Heart left ventricle (tissue), 16 donors: Measurements from ENCODE around the gene TTC17. TPM values are rescaled to one million over a fixed set of nuclear protein-coding genes. Genes with fewer than 3 reads are reported as not detected.
A peak's percentile ranks its signal among the peaks of the same experiment; 100 is the strongest.

Source experiments
- ATAC-seq, 4 donors: fragments of 200-7000 bp; cut with Tn5 transposase; one replicate each; pipeline ENCODE4 v1.9.1; 2020 to 2022; ENCODE audit warnings: moderate library complexity in 4 of 4, mild to moderate bottlenecking in 3 of 4, moderate number of reproducible peaks in 1 of 4
- DNase-seq, 5 donors: peaks; one replicate each; pipeline ENCODE4 v3.0.0-alpha.2; 2020
- H3K27ac ChIP-seq, 12 donors: fragments of 200-600 bp; sonication (generic) in 4 of 12; one replicate each; pipeline versions ENCODE4 v1.5.0 to v1.8.0; 2016 to 2022; ENCODE audit warnings: mild to moderate bottlenecking in 2 of 12
- H3K27me3 ChIP-seq, 9 donors: fragments of 200-600 bp; sonication (generic) in 2 of 9; one replicate each; pipeline versions ENCODE4 v1.5.1 to v1.8.0; 2016 to 2022; ENCODE audit warnings: mild to moderate bottlenecking in 3 of 9
- H3K36me3 ChIP-seq, 9 donors: fragments of 200-600 bp; sonication (generic) in 2 of 9; one replicate each; pipeline versions ENCODE4 v1.5.0 to v1.8.0; 2018 to 2022; ENCODE audit warnings: mild to moderate bottlenecking in 2 of 9
- H3K4me1 ChIP-seq, 12 donors: fragments of 200-600 bp; sonication (generic) in 4 of 12; one replicate each; pipeline versions ENCODE4 v1.5.0 to v1.8.0; 2016 to 2022; ENCODE audit warnings: mild to moderate bottlenecking in 3 of 12
- H3K4me3 ChIP-seq, 12 donors: fragments of 200-600 bp; sonication (generic) in 4 of 12; one replicate each; pipeline versions ENCODE4 v1.5.0 to v1.8.0; 2017 to 2022; ENCODE audit warnings: mild to moderate bottlenecking in 9 of 12, moderate library complexity in 4 of 12
- H3K9me3 ChIP-seq, 12 donors: fragments of 200-600 bp; sonication (generic) in 4 of 12; one replicate each; pipeline versions ENCODE4 v1.5.0 to v1.8.0; 2016 to 2022; ENCODE audit warnings: mild to moderate bottlenecking in 1 of 12
- CTCF ChIP-seq, 12 donors: fragments of 200-600 bp; sonication (generic) in 4 of 12; IDR thresholded peaks; one replicate each; pipeline versions ENCODE4 v1.5.0 to v1.8.0; 2018 to 2022; ENCODE audit warnings: antibody characterized with exemption in 12 of 12, mild to moderate bottlenecking in 5 of 12
- POLR2A ChIP-seq, 2 donors: fragments of 450-650 bp; IDR thresholded peaks; one replicate each; pipeline ENCODE4 v1.6.1; 2017; ENCODE audit warnings: antibody characterized with exemption in 2 of 2, mild to moderate bottlenecking in 2 of 2, moderate library complexity in 2 of 2
- WGBS, 4 donors: extraction: QIAGEN DNeasy Blood & Tissue Kit in 2 of 4; methylation state at CpG; one replicate each; pipeline versions ENCODE4 v1.1.5 to v1.1.7; 2013 to 2018; 5-methylcytosine and 5-hydroxymethylcytosine counted together
- intact Hi-C, 10 donors: fragments of 100-400 bp; cut with DNase I; formaldehyde crosslinking; loops; one replicate each; pipeline versions ENCODE4 v1.11.1 to v1.14.2; 2022
- polyA plus RNA-seq, 2 donors: library from polyadenylated mRNA; stranded (reverse); fragments of 200-250 nt; gene quantifications; one replicate each; pipeline ENCODE4 v1.2.3, GENCODE V29; 2013
- total RNA-seq, 9 donors: library from RNA; depleted of rRNA in 2 of 9; stranded (reverse); fragments of >200 nt in 2 of 9; fragmentation: NEBNext Ultra II Directional in 3 of 9; extraction: Animal tissue kit (Norgen Biotek cat#: 25700) in 3 of 9; gene quantifications; one replicate each; pipeline versions ENCODE4 v1.1.0 to v1.2.4, GENCODE V29; 2016 to 2023
- donor health status: ischemic (EF 13 %, LVEDD 7.1; RV severe dilation, severe dysfunction).
- donor health status: healthy with polysubstance abuse.
- donor health status: DM: no; HTN: yes; CAD: no.
- donor health status: DM: no; HTN: no; CAD: no.
- donor health status: ischemic (EF 25% LVEDD 6.9; RV normal size, moderate dysfunction).
- donor health status: ischemic (EF 25% LVEDD 5.7; RV mildly dilated, moderate dysfunction).
- donor health status: healthy.
- donor health status: DM: yes; HTN: yes; CAD: no.
- donor health status: ischemic (EF 35%, LVEDD 5.7; RV mildly dilated, moderate dysfunction).
- donor health status: nonischemic (EF 11% LVEDD 7.7; RV severe dilation, severe dysfunction).
- donor health status: DM: yes; HTN: yes; CAD: no.
- donor health status: PGD.
- donor health status: ischemic (EF 29% LVEDD 5.4; RV normal size, mild dysfunction).
- donor health status: nonischemic (EF 23%, LVEDD 6.1; RV moderate dilation, normal function).

TTC17 gene
- total and polyA plus RNA-seq, 11 donors, result 20.9 to 43.9 (median 30.2) TPM

GRCh38 chr11:43508511-43508918 is 149.8 kb downstream of the TTC17 start:
- peaks cover 0 to 4% (median 0%) of the 10 kb centered on the region in 12 donors for H3K9me3 ChIP-seq
- ATAC-seq (no peak), DNase-seq (no peak)
- no peaks in the 10 kb centered on the region for H3K36me3 ChIP-seq
- H3K4me3 ChIP-seq, result no peak overlapping the region
- no peaks in the 10 kb centered on the region for H3K27me3 ChIP-seq
- no peak overlapping the region for H3K27ac ChIP-seq
- intact Hi-C loops, result no loop called here
- 29 to 39% (median 34%) methylated on average over 3 of the region's 3 CpGs for WGBS, 4 donors
- no peaks in the 10 kb centered on the region for H3K4me1 ChIP-seq
- TF ChIP-seq POLR2A (IDR thresholded peaks at IDR 0.05) (no peak), CTCF (IDR thresholded peaks at IDR 0.05) (no peak)

GRCh38 chr11:43511959-43512358 is 153.2 kb downstream of the TTC17 start:
- 82 to 89% (median 86%) methylated on average over 6 of the region's 6 CpGs for WGBS, 4 donors
- Histone ChIP-seq H3K4me1 (no peaks in the 10 kb centered on the region), H3K27me3 (peaks cover 0 to 16% (median 0%) of the 10 kb centered on the region in 9 donors), H3K27ac (no peak overlapping the region), H3K4me3 (no peak overlapping the region), H3K9me3 (peaks cover 0 to 4% (median 0%) of the 10 kb centered on the region in 12 donors), H3K36me3 (no peaks in the 10 kb centered on the region)
- intact Hi-C loops, result no loop called here
- TF ChIP-seq CTCF (IDR thresholded peaks at IDR 0.05) (no peak), POLR2A (IDR thresholded peaks at IDR 0.05) (no peak)
- no peak for ATAC-seq
- DNase-seq, result no peak

- DNase-seq (no peak), ATAC-seq (peak in 1 of 4 donors; percentile 45)
- peaks cover 0 to 4% (median 0%) of the 10 kb centered on the region in 12 donors for H3K9me3 ChIP-seq
- 53 to 75% (median 61%) methylated on average over 3 to 6 of the region's 6 CpGs for WGBS, 4 donors
- peaks cover 0 to 17% (median 0%) of the 10 kb centered on the region in 9 donors for H3K27me3 ChIP-seq
- no peaks in the 10 kb centered on the region for H3K36me3 ChIP-seq
- no peaks in the 10 kb centered on the region for H3K4me1 ChIP-seq
- H3K27ac ChIP-seq, result no peak overlapping the region
- TF ChIP-seq POLR2A (IDR thresholded peaks at IDR 0.05) (no peak), CTCF (IDR thresholded peaks at IDR 0.05) (peak in 3 of 12 donors; percentile 4 to 19 (median 16))
- H3K4me3 ChIP-seq, result no peak overlapping the region
- intact Hi-C loops, result no loop called here
Observed at GRCh38 chr11:43515090-43515489, 156.4 kb downstream of the TTC17 start.

- Histone ChIP-seq H3K9me3 (peaks cover 0 to 11% (median 0%) of the 10 kb centered on the region in 12 donors), H3K4me1 (no peaks in the 10 kb centered on the region), H3K27me3 (peaks cover 0 to 17% (median 0%) of the 10 kb centered on the region in 9 donors), H3K27ac (no peak overlapping the region), H3K4me3 (no peak overlapping the region), H3K36me3 (no peaks in the 10 kb centered on the region)
- 39 to 48% (median 44%) methylated on average over 6 to 8 of the region's 8 CpGs for WGBS, 4 donors
- DNase-seq (no peak), ATAC-seq (peak in 1 of 4 donors; percentile 15)
- no peak for TF ChIP-seq CTCF (IDR thresholded peaks at IDR 0.05)
- TF ChIP-seq POLR2A (IDR thresholded peaks at IDR 0.05), result no peak
- intact Hi-C loops, result no loop called here
Observed at GRCh38 chr11:43516316-43516850, 157.7 kb downstream of the TTC17 start.
